ENCODE measurements around the gene FBXO44. TPM values are rescaled to one million over a fixed set of nuclear protein-coding genes. Genes with fewer than 3 reads are reported as not detected.

Gene FBXO44
- total and polyA plus RNA-seq, 10 of the 15 experiments (the other 5 are each of a cell fraction or from before 2014, with no cell fraction given), result 0.77 to 22.4 (median 8.2) TPM

DNA sequence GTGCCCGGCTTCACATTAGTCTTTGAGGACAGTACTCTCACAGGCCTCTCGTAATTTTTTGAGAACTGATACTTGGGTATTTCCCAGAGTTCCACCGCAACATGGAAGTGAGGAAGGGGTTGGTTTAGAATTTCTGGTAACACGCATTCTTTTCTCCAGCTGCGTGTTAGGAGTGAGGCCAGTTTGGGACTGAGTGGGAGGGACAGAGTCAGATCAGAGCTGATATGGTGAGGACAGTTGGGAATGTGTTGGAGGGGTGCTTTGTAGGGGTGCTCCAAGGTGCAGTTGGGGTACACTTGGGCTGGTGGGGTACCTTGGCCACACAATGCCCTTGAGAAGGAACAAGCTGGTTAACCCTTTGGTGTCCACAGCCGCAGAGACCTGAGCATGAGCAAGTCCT, 16.1 kb downstream of the FBXO44 start (continued):
- no peak for TF ChIP-seq ZZZ3 (IDR thresholded peaks at IDR 0.05; ENCODE audit: control insufficient read depth, insufficient read length, low read depth)
- TF ChIP-seq PAX5 (IDR thresholded peaks at IDR 0.05; ENCODE audit: borderline replicate concordance, low read depth, low read length), result 0 out of 2 replicates have a peak, but pooled peaks have one; percentile 17
- TF ChIP-seq BCL11A (IDR thresholded peaks at IDR 0.05; ENCODE audit: low read depth, low read length), result peak; percentile 66; the same call in 1 of the 2 replicates
- no peak for TF ChIP-seq SREBF1 (IDR thresholded peaks at IDR 0.05; ENCODE audit: low read length)
- peak; percentile 88 for TF ChIP-seq IKZF1 (conservative IDR thresholded peaks at IDR 0.05)
- TF ChIP-seq MYB (IDR thresholded peaks at IDR 0.05; ENCODE audit: borderline replicate concordance, low read depth, low read length), result no peak
- TF ChIP-seq ZNF384 (IDR thresholded peaks at IDR 0.05; ENCODE audit: borderline replicate concordance, low read depth, low read length), result no peak
- TF ChIP-seq SMC3 (IDR thresholded peaks at IDR 0.05; ENCODE audit: borderline replicate concordance, low read length), result no peak

GRCh38 chr1:11671205-11671543, 16.5 kb downstream of the FBXO44 start:
- no peak for FAIRE-seq
- RAD21 ChIA-PET (ENCODE audit: unreplicated experiment), result no interaction called here
- H2AFZ ChIP-seq (ENCODE audit: control insufficient read depth, low read depth, low read length), result no peak overlapping the region
- no peak for TF ChIP-seq CREM (IDR thresholded peaks at IDR 0.05; ENCODE audit: low read depth)
- TF ChIP-seq, protein P1, sequence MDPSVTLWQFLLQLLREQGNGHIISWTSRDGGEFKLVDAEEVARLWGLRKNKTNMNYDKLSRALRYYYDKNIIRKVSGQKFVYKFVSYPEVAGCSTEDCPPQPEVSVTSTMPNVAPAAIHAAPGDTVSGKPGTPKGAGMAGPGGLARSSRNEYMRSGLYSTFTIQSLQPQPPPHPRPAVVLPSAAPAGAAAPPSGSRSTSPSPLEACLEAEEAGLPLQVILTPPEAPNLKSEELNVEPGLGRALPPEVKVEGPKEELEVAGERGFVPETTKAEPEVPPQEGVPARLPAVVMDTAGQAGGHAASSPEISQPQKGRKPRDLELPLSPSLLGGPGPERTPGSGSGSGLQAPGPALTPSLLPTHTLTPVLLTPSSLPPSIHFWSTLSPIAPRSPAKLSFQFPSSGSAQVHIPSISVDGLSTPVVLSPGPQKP (IDR thresholded peaks at IDR 0.05; ENCODE audit: low read depth, low read length), result no peak
- TF ChIP-seq RAD51 (IDR thresholded peaks at IDR 0.05), result no peak
- H3K9me3 ChIP-seq (replicated peaks; ENCODE audit: control insufficient read depth, insufficient read depth, low read length), result no peaks in the 10 kb centered on the region
- no peak overlapping the region for H3K4me3 ChIP-seq
- no peak overlapping the region for H3K4me2 ChIP-seq (ENCODE audit: control insufficient read depth, insufficient read depth)
- CTCF ChIA-PET, result no interaction called here
- no peaks in the 10 kb centered on the region; the same call in 1 of the 2 replicates for H3K79me2 ChIP-seq (ENCODE audit: control insufficient read depth, insufficient read depth, low read length)
- no peak overlapping the region for H3K9ac ChIP-seq (ENCODE audit: control insufficient read depth, insufficient read depth, low read length)
- POLR2A ChIA-PET, result no interaction called here
- H4K20me1 ChIP-seq (ENCODE audit: control insufficient read depth, insufficient read depth), result no peaks in the 10 kb centered on the region
- in situ Hi-C loops (cut with MboI), result no loop called here
- WGBS (ENCODE audit: insufficient coverage, insufficient replicate concordance, low lambda C conversion rate, missing lambda C conversion rate), result 75% methylated on average over 6 of the region's 6 CpGs
- SMC1A ChIA-PET (ENCODE audit: uncharacterized antibody, unreplicated experiment), result no interaction called here
- no peak for DNase-seq (ENCODE audit: low read depth, low spot score)
- ATAC-seq, result no peak
- peaks cover 10% of the 10 kb centered on the region for H3K4me1 ChIP-seq (ENCODE audit: control insufficient read depth, insufficient read depth, low read length)
- intact Hi-C loops (cut with micrococcal nuclease; ENCODE audit: unreplicated experiment), result no loop called here
- no peaks in the 10 kb centered on the region for H3K27me3 ChIP-seq (replicated peaks in 1 of 2; ENCODE audit: control insufficient read depth in 2 of 2, insufficient read depth in 2 of 2, low read length in 1 of 2)
- no TSS peak for BruUV-seq (replicated peaks)
- H3K27ac ChIP-seq (ENCODE audit: control insufficient read depth, insufficient read depth), result peak overlapping the region; percentile 80; the same call in 1 of the 2 replicates
- peaks cover 2 to 15% of the 10 kb centered on the region in 2 experiments for H3K36me3 ChIP-seq (ENCODE audit: control insufficient read depth in 2 of 2, insufficient read depth in 2 of 2, low read length in 1 of 2)

All from GM12878 (cell line).